K562 (cell line): Measurements from ENCODE around the gene AMH. TPM values are rescaled to one million over a fixed set of nuclear protein-coding genes. Genes with fewer than 3 reads are reported as not detected.

Experiments
- ATF2 ChIP-seq: sonication (generic); formaldehyde crosslinking; IDR thresholded peaks from 2 replicates; pipeline ENCODE4 v1.8.1; 2022; ENCODE audit warnings: missing genetic modification reagents
- CHD1 ChIP-seq: fragments of 200-600 bp; sonication (generic); IDR thresholded peaks from one replicate; pipeline ENCODE4 v1.6.1; 2012; ENCODE audit warnings: mild to moderate bottlenecking, moderate library complexity, low read length, inconsistent platforms
- CREB1 ChIP-seq, 2 experiments: sonication (generic) in 1 of 2; formaldehyde crosslinking in 1 of 2; IDR thresholded peaks; 2 replicates each; pipeline versions ENCODE4 v1.6.1 to v1.8.0; 2012 to 2022; ENCODE audit warnings: inconsistent platforms in 1 of 2, mild to moderate bottlenecking in 1 of 2, missing genetic modification reagents in 1 of 2, moderate library complexity in 1 of 2
- ESRRB ChIP-seq: fragments of 250-450 bp; sonication (Bioruptor Pico); IDR thresholded peaks from 2 replicates; pipeline ENCODE4 v1.5.0; 2020; ENCODE audit warnings: mild to moderate bottlenecking, moderate library complexity, borderline replicate concordance
- HDAC6 ChIP-seq: IDR thresholded peaks from 2 replicates; pipeline ENCODE4 v1.6.1; 2012; ENCODE audit warnings: low read depth, mild to moderate bottlenecking, control low read depth, inconsistent platforms, low read length, moderate library complexity
- HMGXB4 ChIP-seq: sonication (generic); formaldehyde crosslinking; IDR thresholded peaks from 2 replicates; pipeline ENCODE4 v1.8.1; 2023; ENCODE audit warnings: mild to moderate bottlenecking, missing genetic modification reagents
- HNRNPK ChIP-seq: fragments of 200-400 bp; formaldehyde crosslinking; IDR thresholded peaks from one replicate; pipeline ENCODE4 v1.6.1; 2018; ENCODE audit warnings: mild to moderate bottlenecking, low read depth, low read length; ENCODE audit not compliant: poor library complexity, severe bottlenecking
- JUND ChIP-seq, 2 experiments: IDR thresholded peaks; 2 replicates in 1 of 2; 3 replicates in 1 of 2; pipeline ENCODE4 v1.6.1; 2011; ENCODE audit warnings: borderline replicate concordance in 2 of 2, low read depth in 2 of 2, low read length in 2 of 2, improper control_type of control experiment in 1 of 2, missing biosample characterization in 1 of 2, missing genetic modification characterization in 1 of 2, missing genetic modification reagents in 1 of 2
- MAFF ChIP-seq: IDR thresholded peaks from 2 replicates; pipeline ENCODE4 v1.6.1; 2012; ENCODE audit warnings: low read length, improper control_type of control experiment
- MXI1 ChIP-seq: IDR thresholded peaks from 2 replicates; pipeline ENCODE4 v1.6.1; 2011; ENCODE audit warnings: low read depth, mild to moderate bottlenecking, improper control_type of control experiment, low read length
- NFE2 ChIP-seq: IDR thresholded peaks from 2 replicates; pipeline ENCODE4 v1.6.1; 2014; ENCODE audit warnings: antibody characterized with exemption, low read depth
- PCBP1 ChIP-seq: fragments of 200-400 bp; formaldehyde crosslinking; IDR thresholded peaks from 2 replicates; pipeline ENCODE4 v1.6.1; 2018; ENCODE audit warnings: mild to moderate bottlenecking, low read depth, low read length; ENCODE audit not compliant: poor library complexity, severe bottlenecking
- POLR3A ChIP-seq: IDR thresholded peaks from 2 replicates; pipeline ENCODE4 v1.6.1; 2011; ENCODE audit warnings: borderline replicate concordance, mild to moderate bottlenecking, moderate library complexity; ENCODE audit not compliant: insufficient read length, insufficient read depth; ENCODE audit errors: extremely low read depth
- RAD21 ChIP-seq, 2 experiments: fragments of 250-450 bp in 1 of 2; fragments of 450-650 bp in 1 of 2; sonication (Bioruptor Pico) in 1 of 2; formaldehyde crosslinking in 1 of 2; IDR thresholded peaks in 1 of 2; conservative IDR thresholded peaks in 1 of 2; 2 replicates each; pipeline versions ENCODE4 v1.4.0 to v1.8.0; 2020 to 2022; ENCODE audit warnings: mild to moderate bottlenecking in 2 of 2, moderate library complexity in 1 of 2
- SIN3A ChIP-seq, 2 experiments: fragments of 150-350 bp in 1 of 2; IDR thresholded peaks; 2 replicates each; pipeline ENCODE4 v1.6.1; 2011 to 2016; ENCODE audit warnings: borderline replicate concordance in 2 of 2, low read depth in 2 of 2, low read length in 2 of 2, mild to moderate bottlenecking in 2 of 2, moderate library complexity in 2 of 2; ENCODE audit not compliant: control insufficient read depth in 1 of 2
- TRIM25 ChIP-seq: fragments of 450-650 bp; IDR thresholded peaks from 2 replicates; pipeline ENCODE4 v1.7.0; 2016; ENCODE audit warnings: borderline replicate concordance
- ZFP91 ChIP-seq: sonication (generic); formaldehyde crosslinking; IDR thresholded peaks from 2 replicates; pipeline ENCODE4 v1.8.0; 2022; ENCODE audit warnings: mild to moderate bottlenecking, missing genetic modification reagents
- polyA plus RNA-seq, 8 experiments: library from polyadenylated mRNA; depleted of rRNA in 4 of 8; stranded (reverse) in 5 of 8; unstranded in 3 of 8; fragments of >200 nt; fragmentation: Nextera tagmentation in 2 of 8; fragmentation: Illumina TruSeq in 1 of 8; extraction: Ambion mirVana in 2 of 8; extraction: Trizol in 1 of 8; gene quantifications; 2 replicates each; pipeline versions ENCODE4 v1.2.1 to v1.2.3, GENCODE V29; 2011 to 2014; ENCODE audit warnings: inconsistent platforms in 1 of 8, missing spikeins in 1 of 8
- total RNA-seq, 7 experiments: library from RNA; depleted of rRNA in 6 of 7; stranded (reverse); fragments of >200 nt in 6 of 7; fragmentation: Illumina TruSeq in 2 of 7; extraction: Trizol in 2 of 7; gene quantifications; 2 replicates each; pipeline versions ENCODE4 v1.2.1 to v1.2.3, GENCODE V29; 2011 to 2021; ENCODE audit warnings: low replicate concordance in 1 of 7

The AMH gene
- total and polyA plus RNA-seq, 9 of the 15 experiments (the other 6 are each of a cell fraction or from before 2014, with no cell fraction given), result 0.29 to 27.4 (median 2.6) TPM; not detected in 2

GRCh38 chr19:2270157-2270422 lies 21.0 kb downstream of the AMH start (continued):
- 0 out of 2 replicates have a peak, but pooled peaks have one; percentile 39 for TF ChIP-seq HMGXB4 (CRISPR knock-in tag)
- TF ChIP-seq NFE2, result peak; percentile 43; the same call in 1 of the 2 replicates
- TF ChIP-seq POLR3A, result no peak
- no peak for TF ChIP-seq ZFP91 (CRISPR knock-in tag)
- 0 out of 2 replicates have a peak, but pooled peaks have one; percentile 13 for TF ChIP-seq TRIM25
- TF ChIP-seq ESRRB (CRISPR knock-in tag), result no peak
- no peak for TF ChIP-seq MXI1
- TF ChIP-seq SIN3A (IDR thresholded peaks at IDR 0.05; ENCODE audit: borderline replicate concordance in 2 of 2, control insufficient read depth in 1 of 2, low read depth in 2 of 2, low read length in 2 of 2), result peak; percentile 24 to 85; a peak in 1 of 4 replicates
- no peak for TF ChIP-seq HDAC6
- no peak for TF ChIP-seq MAFF
- TF ChIP-seq HNRNPK, result no peak
- TF ChIP-seq RAD21 (CRISPR knock-in tag; conservative IDR thresholded peaks at IDR 0.05 in 1 of 2, IDR thresholded peaks at IDR 0.05 in 1 of 2), result no peak
- TF ChIP-seq JUND (IDR thresholded peaks at IDR 0.05; ENCODE audit: borderline replicate concordance, low read depth, low read length), result no peak
- no peak for TF ChIP-seq JUND (tag; IDR thresholded peaks at IDR 0.05; ENCODE audit: borderline replicate concordance, low read depth, low read length)
- peak; percentile 9 for TF ChIP-seq PCBP1
- TF ChIP-seq ATF2 (CRISPR knock-in tag), result no peak
- TF ChIP-seq CHD1, result peak; percentile 78
- no peak for TF ChIP-seq CREB1 (IDR thresholded peaks at IDR 0.05)
- 0 out of 2 replicates have a peak, but pooled peaks have one; percentile 4 for TF ChIP-seq CREB1 (CRISPR knock-in tag; IDR thresholded peaks at IDR 0.05)
